HCT116 (cell line): Measurements from ENCODE around the gene CENPT. TPM values are rescaled to one million over a fixed set of nuclear protein-coding genes. Genes with fewer than 3 reads are reported as not detected.

ENCODE experiments used
- ATAC-seq: fragments of 200-7000 bp; cut with Tn5 transposase; 2 replicates; pipeline ENCODE4 v1.9.1; 2020; ENCODE audit warnings: mild to moderate bottlenecking, moderate library complexity
- BruUV-seq: library from RNA; stranded (reverse); fragments of 400-500 nt; replicated peaks from 2 replicates; lab custom pipeline; 2021; lab: Mats Ljungman, UMichigan
- CTCF ChIA-PET: fragments of 300-600 bp; sonication (Branson Sonifier 250); formaldehyde crosslinking; loops from one replicate; lab custom pipeline; 2021; ENCODE audit warnings: antibody characterized with exemption; lab: Charles Lee
- POLR2A ChIA-PET: fragments of 300-600, 350-600 bp; sonication (Branson Sonifier 250); formaldehyde crosslinking; loops from one replicate; lab custom pipeline; 2021; ENCODE audit warnings: antibody characterized with exemption; lab: Charles Lee
- RAD21 ChIA-PET, 2 experiments: fragments of 300-600 bp; sonication (Branson Sonifier 250); formaldehyde crosslinking; loops; one replicate each; lab custom pipeline; 2023; ENCODE audit warnings: low total read pairs in 2 of 2; ENCODE audit not compliant: uncharacterized antibody in 2 of 2, unreplicated experiment in 2 of 2, low non-redundant PET in 1 of 2; lab: Charles Lee
- DNase-seq: peaks from one replicate; pipeline ENCODE4 v3.0.0-alpha.2; 2010; ENCODE audit warnings: low read depth, low spot score
- H2AFZ ChIP-seq: fragments of 200-600 bp; shearing (Covaris generic), sonication (generic); 2 replicates; pipeline ENCODE4 v1.6.1; 2017; ENCODE audit warnings: low read depth, mixed run types, mixed read lengths, antibody characterized with exemption, low read length; ENCODE audit not compliant: poor library complexity, severe bottlenecking
- H3K27ac ChIP-seq: 2 replicates; pipeline ENCODE4 v1.5.1; 2012; ENCODE audit warnings: low read depth, low read length
- H3K27me3 ChIP-seq: fragments of 200-600 bp; sonication (generic); 2 replicates; pipeline ENCODE4 v1.6.1; 2016; ENCODE audit warnings: mixed run types, low read length, mixed read lengths; ENCODE audit not compliant: insufficient read depth
- H3K36me3 ChIP-seq, 2 experiments: fragments of 200-500 bp in 1 of 2; fragments of 200-600 bp in 1 of 2; sonication (Bioruptor generic) in 1 of 2; sonication (generic) in 1 of 2; 2 replicates each; pipeline versions ENCODE4 v1.5.1 to v1.6.1; 2014 to 2016; ENCODE audit warnings: low read length in 2 of 2, inconsistent platforms in 1 of 2, mixed read lengths in 1 of 2, mixed run types in 1 of 2; ENCODE audit not compliant: insufficient read depth in 2 of 2, control insufficient read depth in 1 of 2
- H3K4me1 ChIP-seq, 2 experiments: fragments of 200-600 bp in 1 of 2; sonication (generic) in 1 of 2; 2 replicates each; pipeline versions ENCODE4 v1.5.1 to v1.6.1; 2012 to 2017; ENCODE audit warnings: low read length in 2 of 2, inconsistent platforms in 1 of 2, mild to moderate bottlenecking in 1 of 2, mixed read lengths in 1 of 2, mixed run types in 1 of 2, moderate library complexity in 1 of 2; ENCODE audit not compliant: insufficient read depth in 2 of 2, control insufficient read depth in 1 of 2
- H3K4me2 ChIP-seq: fragments of 200-600 bp; sonication (generic); 2 replicates; pipeline ENCODE4 v1.6.1; 2017; ENCODE audit warnings: mixed run types, low read length, mixed read lengths
- H3K4me3 ChIP-seq, 2 experiments: fragments of 200-600 bp in 1 of 2; sonication (generic) in 1 of 2; replicated peaks in 1 of 2; 2 replicates each; pipeline ENCODE4 v1.5.1; 2011 to 2016; ENCODE audit warnings: low read length in 2 of 2, control low read depth in 1 of 2, low read depth in 1 of 2, mild to moderate bottlenecking in 1 of 2, mixed read lengths in 1 of 2, mixed run types in 1 of 2
- H3K79me2 ChIP-seq: fragments of 200-600 bp; sonication (generic); 2 replicates; pipeline ENCODE4 v1.6.1; 2017; ENCODE audit warnings: mild to moderate bottlenecking, mixed run types, low read length, moderate library complexity, mixed read lengths; ENCODE audit not compliant: insufficient read depth
- H3K9ac ChIP-seq: fragments of 200-600 bp; sonication (generic); 2 replicates; pipeline ENCODE4 v1.6.1; 2016; ENCODE audit warnings: low read length, mixed read lengths
- H3K9me2 ChIP-seq: fragments of 200-600 bp; sonication (generic), shearing (Covaris generic); 2 replicates; pipeline ENCODE4 v1.6.1; 2017; ENCODE audit warnings: mixed run types, mild to moderate bottlenecking, moderate library complexity; ENCODE audit not compliant: insufficient read depth
- H3K9me3 ChIP-seq, 2 experiments: fragments of 200-500 bp in 1 of 2; fragments of 200-600 bp in 1 of 2; sonication (Bioruptor generic) in 1 of 2; sonication (generic) in 1 of 2; 2 replicates each; pipeline ENCODE4 v1.6.1; 2014 to 2017; ENCODE audit warnings: low read length in 2 of 2, mixed read lengths in 2 of 2, inconsistent platforms in 1 of 2, low read depth in 1 of 2, mild to moderate bottlenecking in 1 of 2, mixed run types in 1 of 2, moderate library complexity in 1 of 2; ENCODE audit not compliant: control insufficient read depth in 1 of 2, insufficient read depth in 1 of 2
- H4K20me1 ChIP-seq: fragments of 200-600 bp; sonication (generic), shearing (Covaris generic); 2 replicates; pipeline ENCODE4 v1.6.1; 2017; ENCODE audit warnings: mixed run types, mild to moderate bottlenecking, moderate library complexity; ENCODE audit not compliant: insufficient read depth
- CBX3 ChIP-seq: IDR thresholded peaks from 2 replicates; pipeline ENCODE4 v1.6.1; 2012; ENCODE audit warnings: low read depth
- CEBPB ChIP-seq: IDR thresholded peaks from 2 replicates; pipeline ENCODE4 v1.6.1; 2012; ENCODE audit warnings: low read depth
- ELF1 ChIP-seq: IDR thresholded peaks from 2 replicates; pipeline ENCODE4 v1.6.1; 2012; ENCODE audit warnings: low read depth, borderline replicate concordance
- EZH2 ChIP-seq: fragments of 200-600 bp; sonication (generic); IDR thresholded peaks from 2 replicates; pipeline ENCODE4 v1.6.1; 2017; ENCODE audit warnings: antibody characterized with exemption, mixed run types
- FOSL1 ChIP-seq: IDR thresholded peaks from 2 replicates; pipeline ENCODE4 v1.6.1; 2012; ENCODE audit warnings: low read depth
- POLR2A ChIP-seq: IDR thresholded peaks from 2 replicates; pipeline ENCODE4 v1.7.0; 2011; ENCODE audit warnings: borderline replicate concordance; ENCODE audit not compliant: insufficient read depth, insufficient read length; ENCODE audit errors: extremely low read depth
- SP1 ChIP-seq: IDR thresholded peaks from 2 replicates; pipeline ENCODE4 v1.6.1; 2012; ENCODE audit warnings: low read depth
- TCF7L2 ChIP-seq: IDR thresholded peaks from 2 replicates; pipeline ENCODE4 v1.7.0; 2011; ENCODE audit warnings: borderline replicate concordance, inconsistent platforms; ENCODE audit not compliant: insufficient read depth, insufficient read length; ENCODE audit errors: extremely low read depth
- YY1 ChIP-seq: IDR thresholded peaks from 2 replicates; pipeline ENCODE4 v1.6.1; 2011; ENCODE audit warnings: low read length, low read depth, moderate library complexity, mild to moderate bottlenecking; ENCODE audit not compliant: insufficient replicate concordance; ENCODE audit errors: extremely low read depth
- ZFX ChIP-seq: fragments of 450-650 bp; IDR thresholded peaks from 2 replicates; pipeline ENCODE4 v1.6.1; 2017
- ZNF274 ChIP-seq: fragments of 200-500 bp; sonication (Bioruptor generic); IDR thresholded peaks from 2 replicates; pipeline ENCODE4 v1.6.1; 2014; ENCODE audit warnings: mild to moderate bottlenecking, low read depth, low read length, inconsistent platforms
- intact Hi-C: fragments of 100-400 bp; cut with micrococcal nuclease; formaldehyde crosslinking; loops from 2 replicates; pipeline ENCODE4 v1.10.0; 2022
- total RNA-seq: library from RNA; stranded (reverse); gene quantifications from one replicate; pipeline ENCODE4 v1.2.1, GENCODE V29; 2021; ENCODE audit not compliant: unreplicated experiment
- TF ChIP-seq, protein P1 (sequence below), 3 experiments: fragments of 200-600 bp in 1 of 3; sonication (generic) in 1 of 3; IDR thresholded peaks in 2 of 3; conservative IDR thresholded peaks in 1 of 3; 2 replicates each; pipeline ENCODE4 v1.5.1; 2012 to 2017; ENCODE audit warnings: low read depth in 2 of 3, low read length in 2 of 3, antibody characterized with exemption in 1 of 3, borderline replicate concordance in 1 of 3, control low read depth in 1 of 3, mild to moderate bottlenecking in 1 of 3, mixed read lengths in 1 of 3, mixed run types in 1 of 3, moderate library complexity in 1 of 3; ENCODE audit not compliant: insufficient read depth in 1 of 3
- TF ChIP-seq, protein P2 (sequence below): IDR thresholded peaks from 2 replicates; pipeline ENCODE4 v1.6.1; 2012

Gene CENPT
- total RNA-seq, 1 experiment from 2014 or later: 40.5 TPM

DNA sequence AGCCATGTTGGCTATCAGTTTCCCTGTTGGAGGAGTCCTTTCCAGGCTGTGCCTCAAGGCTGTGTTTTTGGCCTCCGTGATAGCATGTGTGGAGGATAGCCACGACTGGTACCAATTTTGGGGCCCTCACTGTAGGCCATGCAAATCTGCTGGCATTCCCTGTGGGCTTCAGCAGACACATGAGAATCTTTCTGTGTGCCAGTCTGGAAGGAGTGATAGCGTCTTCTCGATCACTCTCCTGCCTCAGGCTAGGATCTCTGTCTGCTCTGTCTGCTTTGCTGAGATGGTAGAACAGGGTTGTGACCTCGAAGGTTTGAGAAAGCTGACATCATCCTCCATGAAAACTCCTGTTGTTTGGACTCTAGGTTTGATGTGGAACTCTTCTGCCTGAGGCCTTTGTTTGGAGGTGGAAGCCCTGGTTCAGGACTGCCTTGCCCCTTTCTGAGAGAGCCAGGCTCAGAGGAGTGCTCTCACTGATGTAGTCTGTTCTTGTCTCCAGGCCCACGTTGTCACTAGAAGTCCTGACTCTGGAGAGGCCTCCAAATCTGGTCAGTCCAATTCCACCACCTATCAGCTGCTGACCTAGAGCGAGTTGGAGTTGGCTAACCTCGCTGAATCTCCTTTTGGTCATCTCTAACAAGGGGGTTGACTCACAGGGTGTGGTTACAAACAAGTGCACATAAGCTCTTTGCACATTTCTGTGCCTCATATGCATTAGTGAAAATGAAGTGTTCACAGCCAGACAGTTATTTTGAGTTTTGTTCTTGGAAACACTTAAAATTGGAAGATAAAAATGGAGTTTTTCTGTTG is 13.3 kb upstream of the CENPT start:
- Histone ChIP-seq H3K36me3 (peaks cover under 1 to 23% of the 10 kb centered on the region in 2 experiments; a peak in 1 of 4 replicates), H3K79me2 (peaks cover 93% of the 10 kb centered on the region), H4K20me1 (peaks cover 9% of the 10 kb centered on the region; the same call in 1 of the 2 replicates), H3K4me3 (no peak overlapping the region), H2AFZ (no peak overlapping the region), H3K4me1 (peaks cover 17 to 69% of the 10 kb centered on the region in 2 experiments; a peak in 3 of 4 replicates), H3K4me2 (peak overlapping the region; percentile 30), H3K27ac (no peak overlapping the region), H3K9me3 (no peaks in the 10 kb centered on the region), H3K9me2 (no peaks in the 10 kb centered on the region), H3K27me3 (no peaks in the 10 kb centered on the region), H3K9ac (no peak overlapping the region)
- ATAC-seq (no peak), DNase-seq (no peak)
- 0 out of 2 replicates have a peak, but pooled peaks have one; percentile 27 for TF ChIP-seq FOSL1
- TF ChIP-seq, protein P1, sequence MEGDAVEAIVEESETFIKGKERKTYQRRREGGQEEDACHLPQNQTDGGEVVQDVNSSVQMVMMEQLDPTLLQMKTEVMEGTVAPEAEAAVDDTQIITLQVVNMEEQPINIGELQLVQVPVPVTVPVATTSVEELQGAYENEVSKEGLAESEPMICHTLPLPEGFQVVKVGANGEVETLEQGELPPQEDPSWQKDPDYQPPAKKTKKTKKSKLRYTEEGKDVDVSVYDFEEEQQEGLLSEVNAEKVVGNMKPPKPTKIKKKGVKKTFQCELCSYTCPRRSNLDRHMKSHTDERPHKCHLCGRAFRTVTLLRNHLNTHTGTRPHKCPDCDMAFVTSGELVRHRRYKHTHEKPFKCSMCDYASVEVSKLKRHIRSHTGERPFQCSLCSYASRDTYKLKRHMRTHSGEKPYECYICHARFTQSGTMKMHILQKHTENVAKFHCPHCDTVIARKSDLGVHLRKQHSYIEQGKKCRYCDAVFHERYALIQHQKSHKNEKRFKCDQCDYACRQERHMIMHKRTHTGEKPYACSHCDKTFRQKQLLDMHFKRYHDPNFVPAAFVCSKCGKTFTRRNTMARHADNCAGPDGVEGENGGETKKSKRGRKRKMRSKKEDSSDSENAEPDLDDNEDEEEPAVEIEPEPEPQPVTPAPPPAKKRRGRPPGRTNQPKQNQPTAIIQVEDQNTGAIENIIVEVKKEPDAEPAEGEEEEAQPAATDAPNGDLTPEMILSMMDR (IDR thresholded peaks at IDR 0.05 in 2 of 3, conservative IDR thresholded peaks at IDR 0.05 in 1 of 3; ENCODE audit: borderline replicate concordance in 1 of 3, insufficient read depth in 1 of 3, low read depth in 2 of 3, low read length in 2 of 3): no peak
- ChIA-PET CTCF (no interaction called here), POLR2A (no interaction called here), RAD21 (no interaction called here)
- intact Hi-C loops: no loop called here
- no TSS peak for BruUV-seq

DNA sequence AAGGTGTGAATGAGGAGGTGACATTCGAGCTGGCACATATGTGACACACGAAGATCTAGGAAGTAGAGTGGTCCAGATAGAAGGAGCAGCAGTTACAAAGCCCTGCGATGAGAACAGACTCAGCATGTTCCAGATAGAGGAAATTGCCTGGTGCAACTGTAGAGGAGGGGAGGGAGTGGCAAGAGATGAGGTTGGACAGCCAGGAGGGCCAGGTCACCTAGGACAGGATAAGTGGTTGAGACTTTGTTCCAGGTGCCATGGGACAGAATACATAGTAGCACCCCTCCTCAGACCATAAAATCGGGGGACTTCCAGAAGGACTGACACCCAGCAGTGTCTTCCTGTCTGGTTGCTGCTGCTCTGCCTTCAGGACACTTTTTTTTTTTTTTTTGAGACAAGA is 11.0 kb upstream of the CENPT start:
- no peak for ATAC-seq
- no peak overlapping the region for H2AFZ ChIP-seq
- peaks cover 0 to 17% of the 10 kb centered on the region in 2 experiments; a peak in 1 of 4 replicates for H3K36me3 ChIP-seq
- H3K4me1 ChIP-seq: peaks cover 17 to 62% of the 10 kb centered on the region in 2 experiments; a peak in 3 of 4 replicates
- CTCF ChIA-PET: no interaction called here
- intact Hi-C loops: no loop called here
- H3K9me2 ChIP-seq: no peaks in the 10 kb centered on the region
- H3K9me3 ChIP-seq: no peaks in the 10 kb centered on the region
- no peaks in the 10 kb centered on the region for H3K27me3 ChIP-seq
- POLR2A ChIA-PET: no interaction called here
- no peak overlapping the region for H3K4me3 ChIP-seq
- no TSS peak for BruUV-seq
- peaks cover 9% of the 10 kb centered on the region; the same call in 1 of the 2 replicates for H4K20me1 ChIP-seq
- no peak for DNase-seq
- H3K79me2 ChIP-seq: peaks cover 98% of the 10 kb centered on the region
- no peak for TF ChIP-seq YY1
- TF ChIP-seq CEBPB: no peak
- TF ChIP-seq ZFX: no peak
- no peak for TF ChIP-seq POLR2A
- no peak for TF ChIP-seq ELF1
- TF ChIP-seq FOSL1: no peak
- no peak for TF ChIP-seq TCF7L2
- no peak for TF ChIP-seq ZNF274
- no peak for TF ChIP-seq EZH2
- TF ChIP-seq SP1: no peak
- TF ChIP-seq, protein P2, sequence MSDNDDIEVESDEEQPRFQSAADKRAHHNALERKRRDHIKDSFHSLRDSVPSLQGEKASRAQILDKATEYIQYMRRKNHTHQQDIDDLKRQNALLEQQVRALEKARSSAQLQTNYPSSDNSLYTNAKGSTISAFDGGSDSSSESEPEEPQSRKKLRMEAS: no peak
- no peak for TF ChIP-seq CBX3
- TF ChIP-seq, all 23 proteins: peak for 0
- Histone ChIP-seq H3K27ac (no peak overlapping the region), H3K9ac (0 out of 2 replicates have a peak overlapping the region, but pooled peaks have one; percentile 9), H3K4me2 (no peak overlapping the region)
- RAD21 ChIA-PET: no interaction called here
